B cell (primary cell): ENCODE measurements around the gene TTC22.

ENCODE experiments used
- EZH2 ChIP-seq: IDR thresholded peaks from 2 replicates; pipeline ENCODE4 v1.6.1; 2012; ENCODE audit warnings: borderline replicate concordance, low read depth, mild to moderate bottlenecking, moderate library complexity, low read length; ENCODE audit not compliant: insufficient read depth, poor library complexity, severe bottlenecking
- TF ChIP-seq, protein P1 (sequence below): fragments of 200-600 bp; IDR thresholded peaks from one replicate; pipeline ENCODE4 v1.8.0; 2022; ENCODE audit warnings: antibody characterized with exemption, mild to moderate bottlenecking

- no peak for TF ChIP-seq EZH2
- TF ChIP-seq, protein P1, sequence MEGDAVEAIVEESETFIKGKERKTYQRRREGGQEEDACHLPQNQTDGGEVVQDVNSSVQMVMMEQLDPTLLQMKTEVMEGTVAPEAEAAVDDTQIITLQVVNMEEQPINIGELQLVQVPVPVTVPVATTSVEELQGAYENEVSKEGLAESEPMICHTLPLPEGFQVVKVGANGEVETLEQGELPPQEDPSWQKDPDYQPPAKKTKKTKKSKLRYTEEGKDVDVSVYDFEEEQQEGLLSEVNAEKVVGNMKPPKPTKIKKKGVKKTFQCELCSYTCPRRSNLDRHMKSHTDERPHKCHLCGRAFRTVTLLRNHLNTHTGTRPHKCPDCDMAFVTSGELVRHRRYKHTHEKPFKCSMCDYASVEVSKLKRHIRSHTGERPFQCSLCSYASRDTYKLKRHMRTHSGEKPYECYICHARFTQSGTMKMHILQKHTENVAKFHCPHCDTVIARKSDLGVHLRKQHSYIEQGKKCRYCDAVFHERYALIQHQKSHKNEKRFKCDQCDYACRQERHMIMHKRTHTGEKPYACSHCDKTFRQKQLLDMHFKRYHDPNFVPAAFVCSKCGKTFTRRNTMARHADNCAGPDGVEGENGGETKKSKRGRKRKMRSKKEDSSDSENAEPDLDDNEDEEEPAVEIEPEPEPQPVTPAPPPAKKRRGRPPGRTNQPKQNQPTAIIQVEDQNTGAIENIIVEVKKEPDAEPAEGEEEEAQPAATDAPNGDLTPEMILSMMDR, result no peak
These were observed 5.2 kb downstream of the TTC22 start for GRCh38 chr1:54795841-54796468.
